ENCODE measurements around the gene FILIP1. TPM values are rescaled to one million over a fixed set of nuclear protein-coding genes. Genes with fewer than 3 reads are reported as not detected.

FILIP1 gene
- total and polyA plus RNA-seq, 10 of the 15 experiments (the other 5 are each of a cell fraction or from before 2014, with no cell fraction given), result 0.23 to 2.0 (median 0.44) TPM

DNA sequence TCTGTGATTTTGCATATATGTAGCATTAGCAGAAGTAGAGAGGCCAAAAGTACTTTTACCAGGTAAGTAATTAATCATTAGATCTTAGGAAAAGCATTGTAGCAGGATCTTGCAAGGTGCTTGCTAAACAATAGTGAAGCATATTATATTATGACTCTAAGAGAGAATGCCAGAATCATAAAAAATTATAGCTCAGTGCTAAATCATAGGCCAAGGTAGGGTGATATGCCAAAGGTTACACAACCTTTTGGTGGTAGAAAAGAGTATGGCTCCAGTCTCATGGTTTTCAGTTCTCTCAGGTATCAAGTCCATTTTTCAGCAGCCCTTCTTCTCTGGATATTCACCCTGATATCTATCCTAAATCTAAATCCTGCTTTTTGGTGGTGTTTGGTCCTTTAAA, 192.1 kb downstream of the FILIP1 start:
- Histone ChIP-seq H3K9me3 (replicated peaks; ENCODE audit: control insufficient read depth, insufficient read depth, low read length) (no peaks in the 10 kb centered on the region), H2AFZ (ENCODE audit: control insufficient read depth, low read depth, low read length) (no peak overlapping the region), H3K4me3 (no peak overlapping the region), H3K36me3 (ENCODE audit: control insufficient read depth in 2 of 2, insufficient read depth in 2 of 2, low read length in 1 of 2) (no peaks in the 10 kb centered on the region), H3K79me2 (ENCODE audit: control insufficient read depth, insufficient read depth, low read length) (no peaks in the 10 kb centered on the region), H3K27me3 (replicated peaks in 1 of 2; ENCODE audit: control insufficient read depth in 2 of 2, insufficient read depth in 2 of 2, low read length in 1 of 2) (no peaks in the 10 kb centered on the region), H3K4me2 (ENCODE audit: control insufficient read depth, insufficient read depth) (no peak overlapping the region), H3K9ac (ENCODE audit: control insufficient read depth, insufficient read depth, low read length) (no peak overlapping the region), H3K27ac (ENCODE audit: control insufficient read depth, insufficient read depth) (no peak overlapping the region), H4K20me1 (ENCODE audit: control insufficient read depth, insufficient read depth) (no peaks in the 10 kb centered on the region), H3K4me1 (ENCODE audit: control insufficient read depth, insufficient read depth, low read length) (no peaks in the 10 kb centered on the region)
- intact Hi-C loops (cut with micrococcal nuclease; ENCODE audit: unreplicated experiment), result no loop called here
- ATAC-seq (no peak), DNase-seq (ENCODE audit: low read depth, low spot score) (no peak), FAIRE-seq (no peak)
- POLR2A ChIA-PET, result no interaction called here
- TF ChIP-seq CBFB (IDR thresholded peaks at IDR 0.05; ENCODE audit: low read depth) (no peak), CHD4 (IDR thresholded peaks at IDR 0.05) (no peak), SMAD5 (IDR thresholded peaks at IDR 0.05; ENCODE audit: low read depth) (no peak)
- in situ Hi-C loops (cut with MboI), result no loop called here
- no TSS peak for BruUV-seq (replicated peaks)
- SMC1A ChIA-PET (ENCODE audit: uncharacterized antibody, unreplicated experiment), result interaction anchor here (0.8 to 4.8 kb wide), 6 partner anchors 9 to 227 kb away, joined by 3 to 40 read pairs (median 4); partner anchors contain the start of gene FILIP1
- RAD21 ChIA-PET (ENCODE audit: unreplicated experiment), result interaction anchor here (2.0 to 3.0 kb wide), 2 partner anchors 34 to 227 kb away, joined by 6 to 13 read pairs; no protein-coding TSS in a partner anchor
- CTCF ChIA-PET, result interaction anchor here (0.9 to 7.9 kb wide), 5 partner anchors 34 to 226 kb away, joined by 3 to 68 read pairs (median 19); no protein-coding TSS in a partner anchor

DNA sequence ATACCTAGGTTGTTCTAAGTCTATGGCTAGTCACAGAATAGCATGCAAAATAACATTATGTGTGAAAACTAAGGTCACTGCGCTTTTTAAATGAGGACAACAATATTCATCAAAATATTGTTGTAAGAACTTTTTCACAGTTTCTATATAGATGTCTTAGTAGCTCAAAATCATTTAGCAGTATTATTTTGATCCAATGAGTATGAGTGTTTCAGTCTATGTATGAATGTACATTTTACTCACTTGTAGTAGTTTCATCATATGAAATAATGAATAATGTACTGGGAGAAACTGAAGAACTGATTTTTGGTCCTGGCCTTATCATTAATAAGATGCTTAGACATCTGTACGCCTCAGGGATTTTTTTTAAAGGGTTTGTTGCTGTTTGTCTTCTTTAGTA, 192.5 kb downstream of the FILIP1 start:
- no peaks in the 10 kb centered on the region for H3K9me3 ChIP-seq (replicated peaks; ENCODE audit: control insufficient read depth, insufficient read depth, low read length)
- no peak overlapping the region for H3K4me2 ChIP-seq (ENCODE audit: control insufficient read depth, insufficient read depth)
- ChIA-PET CTCF (interaction anchor here (1.2 to 7.9 kb wide), 6 partner anchors 34 to 227 kb away, joined by 3 to 68 read pairs (median 18); no protein-coding TSS in a partner anchor), POLR2A (no interaction called here), SMC1A (ENCODE audit: uncharacterized antibody, unreplicated experiment) (interaction anchor here (0.8 to 4.8 kb wide), 9 partner anchors 10 to 228 kb away, joined by 3 to 40 read pairs (median 4); partner anchors contain the start of gene FILIP1), RAD21 (ENCODE audit: unreplicated experiment) (interaction anchor here (1.1 to 3.0 kb wide), 3 partner anchors 33 to 228 kb away, joined by 6 to 13 read pairs (median 7); no protein-coding TSS in a partner anchor)
- no peak overlapping the region for H2AFZ ChIP-seq (ENCODE audit: control insufficient read depth, low read depth, low read length)
- FAIRE-seq, result no peak
- H3K9ac ChIP-seq (ENCODE audit: control insufficient read depth, insufficient read depth, low read length), result no peak overlapping the region
- no TSS peak for BruUV-seq (replicated peaks)
- no peak for DNase-seq (ENCODE audit: low read depth, low spot score)
- H3K36me3 ChIP-seq (ENCODE audit: control insufficient read depth in 2 of 2, insufficient read depth in 2 of 2, low read length in 1 of 2), result no peaks in the 10 kb centered on the region
- 80% methylated on average over 2 of the region's 2 CpGs for WGBS (ENCODE audit: insufficient coverage, insufficient replicate concordance, low lambda C conversion rate, missing lambda C conversion rate)
- no peak overlapping the region for H3K27ac ChIP-seq (ENCODE audit: control insufficient read depth, insufficient read depth)
- H3K27me3 ChIP-seq (replicated peaks in 1 of 2; ENCODE audit: control insufficient read depth in 2 of 2, insufficient read depth in 2 of 2, low read length in 1 of 2), result no peaks in the 10 kb centered on the region
- no peaks in the 10 kb centered on the region for H4K20me1 ChIP-seq (ENCODE audit: control insufficient read depth, insufficient read depth)
- no peaks in the 10 kb centered on the region for H3K4me1 ChIP-seq (ENCODE audit: control insufficient read depth, insufficient read depth, low read length)
- H3K4me3 ChIP-seq, result no peak overlapping the region
- intact Hi-C loops (cut with micrococcal nuclease; ENCODE audit: unreplicated experiment), result no loop called here
- no peak for ATAC-seq
- H3K79me2 ChIP-seq (ENCODE audit: control insufficient read depth, insufficient read depth, low read length), result no peaks in the 10 kb centered on the region
- TF ChIP-seq, protein P1, sequence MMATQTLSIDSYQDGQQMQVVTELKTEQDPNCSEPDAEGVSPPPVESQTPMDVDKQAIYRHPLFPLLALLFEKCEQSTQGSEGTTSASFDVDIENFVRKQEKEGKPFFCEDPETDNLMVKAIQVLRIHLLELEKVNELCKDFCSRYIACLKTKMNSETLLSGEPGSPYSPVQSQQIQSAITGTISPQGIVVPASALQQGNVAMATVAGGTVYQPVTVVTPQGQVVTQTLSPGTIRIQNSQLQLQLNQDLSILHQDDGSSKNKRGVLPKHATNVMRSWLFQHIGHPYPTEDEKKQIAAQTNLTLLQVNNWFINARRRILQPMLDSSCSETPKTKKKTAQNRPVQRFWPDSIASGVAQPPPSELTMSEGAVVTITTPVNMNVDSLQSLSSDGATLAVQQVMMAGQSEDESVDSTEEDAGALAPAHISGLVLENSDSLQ (IDR thresholded peaks at IDR 0.05), result no peak
- no peak for TF ChIP-seq ZNF217 (IDR thresholded peaks at IDR 0.05)
- TF ChIP-seq, protein P2, sequence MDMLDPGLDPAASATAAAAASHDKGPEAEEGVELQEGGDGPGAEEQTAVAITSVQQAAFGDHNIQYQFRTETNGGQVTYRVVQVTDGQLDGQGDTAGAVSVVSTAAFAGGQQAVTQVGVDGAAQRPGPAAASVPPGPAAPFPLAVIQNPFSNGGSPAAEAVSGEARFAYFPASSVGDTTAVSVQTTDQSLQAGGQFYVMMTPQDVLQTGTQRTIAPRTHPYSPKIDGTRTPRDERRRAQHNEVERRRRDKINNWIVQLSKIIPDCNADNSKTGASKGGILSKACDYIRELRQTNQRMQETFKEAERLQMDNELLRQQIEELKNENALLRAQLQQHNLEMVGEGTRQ (IDR thresholded peaks at IDR 0.05; ENCODE audit: borderline replicate concordance, low read depth, low read length), result no peak
- in situ Hi-C loops (cut with MboI), result no loop called here

Measured in GM12878 (cell line).